K562 (cell line): ENCODE measurements around the gene FUZ. TPM values are rescaled to one million over a fixed set of nuclear protein-coding genes. Genes with fewer than 3 reads are reported as not detected.
A peak's percentile ranks its signal among the peaks of the same experiment; 100 is the strongest.

ENCODE experiments used
- CBX2 ChIP-seq: fragments of 200-600 bp; sonication (generic); IDR thresholded peaks from one replicate; pipeline ENCODE4 v1.6.1; 2012; ENCODE audit warnings: mild to moderate bottlenecking, low read length, inconsistent platforms; ENCODE audit not compliant: insufficient read depth, poor library complexity, severe bottlenecking
- CHD7 ChIP-seq: fragments of 200-600 bp; sonication (generic); IDR thresholded peaks from one replicate; pipeline ENCODE4 v1.6.1; 2012; ENCODE audit warnings: mild to moderate bottlenecking, low read depth, low read length, inconsistent platforms
- FOXK2 ChIP-seq, 2 experiments: fragments of 450-650 bp; IDR thresholded peaks in 1 of 2; conservative IDR thresholded peaks in 1 of 2; 2 replicates each; pipeline ENCODE4 v1.6.1; 2016; ENCODE audit warnings: low read depth in 2 of 2, mild to moderate bottlenecking in 1 of 2
- IRF2 ChIP-seq: sonication (generic); formaldehyde crosslinking; IDR thresholded peaks from 2 replicates; pipeline ENCODE4 v1.8.1; 2022; ENCODE audit warnings: mild to moderate bottlenecking, missing genetic modification reagents
- MEIS2 ChIP-seq: fragments of 450-650 bp; IDR thresholded peaks from 2 replicates; pipeline ENCODE4 v1.6.1; 2014; ENCODE audit warnings: mild to moderate bottlenecking; ENCODE audit not compliant: partially characterized antibody
- MTA2 ChIP-seq: fragments of 450-650 bp; IDR thresholded peaks from 2 replicates; pipeline ENCODE4 v1.6.1; 2016; ENCODE audit warnings: low read depth
- PHB2 ChIP-seq: fragments of 450-650 bp; IDR thresholded peaks from 2 replicates; pipeline ENCODE4 v1.6.1; 2017; ENCODE audit warnings: low read depth
- PML ChIP-seq: IDR thresholded peaks from 2 replicates; pipeline ENCODE4 v1.6.1; 2012; ENCODE audit warnings: low read length, inconsistent platforms
- RBM22 ChIP-seq: fragments of 200-400 bp; formaldehyde crosslinking; IDR thresholded peaks from 2 replicates; pipeline ENCODE4 v1.6.1; 2018; ENCODE audit warnings: low read length, low read depth; ENCODE audit not compliant: poor library complexity, severe bottlenecking
- STAT5B ChIP-seq: fragments of 250-450 bp; sonication (Bioruptor Pico); IDR thresholded peaks from 2 replicates; pipeline ENCODE4 v1.8.0; 2021; ENCODE audit warnings: mild to moderate bottlenecking, inconsistent platforms
- TCF3 ChIP-seq: sonication (generic); formaldehyde crosslinking; IDR thresholded peaks from 2 replicates; pipeline ENCODE4 v1.4.0; 2020; ENCODE audit warnings: mild to moderate bottlenecking, missing genetic modification reagents
- UBTF ChIP-seq, 2 experiments: IDR thresholded peaks; 2 replicates each; pipeline ENCODE4 v1.6.1; 2012; ENCODE audit warnings: improper control_type of control experiment in 2 of 2, low read depth in 2 of 2, low read length in 2 of 2, borderline replicate concordance in 1 of 2
- ZNF146 ChIP-seq: IDR thresholded peaks from one replicate; pipeline ENCODE4 v1.6.1; 2018; ENCODE audit warnings: missing compliant biosample characterization; ENCODE audit not compliant: unreplicated experiment
- polyA plus RNA-seq, 8 experiments: library from polyadenylated mRNA; depleted of rRNA in 4 of 8; stranded (reverse) in 5 of 8; unstranded in 3 of 8; fragments of >200 nt; fragmentation: Nextera tagmentation in 2 of 8; fragmentation: Illumina TruSeq in 1 of 8; extraction: Ambion mirVana in 2 of 8; extraction: Trizol in 1 of 8; gene quantifications; 2 replicates each; pipeline versions ENCODE4 v1.2.1 to v1.2.3, GENCODE V29; 2011 to 2014; ENCODE audit warnings: inconsistent platforms in 1 of 8, missing spikeins in 1 of 8
- total RNA-seq, 7 experiments: library from RNA; depleted of rRNA in 6 of 7; stranded (reverse); fragments of >200 nt in 6 of 7; fragmentation: Illumina TruSeq in 2 of 7; extraction: Trizol in 2 of 7; gene quantifications; 2 replicates each; pipeline versions ENCODE4 v1.2.1 to v1.2.3, GENCODE V29; 2011 to 2021; ENCODE audit warnings: low replicate concordance in 1 of 7
- TF ChIP-seq, protein P1 (sequence below): fragments of 200-800 bp; sonication (Bioruptor generic); IDR thresholded peaks from 2 replicates; pipeline ENCODE4 v1.6.1; 2017; ENCODE audit warnings: missing genetic modification characterization, missing compliant biosample characterization

Gene FUZ
- total and polyA plus RNA-seq, 9 of the 15 experiments (the other 6 are each of a cell fraction or from before 2014, with no cell fraction given) = 0.17 to 7.6 (median 3.6) TPM; not detected in 1

- TF ChIP-seq CHD7 (no peak), MEIS2 (peak; percentile 18), PHB2 (no peak), PML (no peak), ZNF146 (CRISPR knock-in tag) (peak; percentile 26), RBM22 (no peak), STAT5B (no peak), UBTF (IDR thresholded peaks at IDR 0.05; ENCODE audit: borderline replicate concordance in 1 of 2, low read depth in 2 of 2, low read length in 2 of 2) (no peak), CBX2 (no peak), FOXK2 (conservative IDR thresholded peaks at IDR 0.05 in 1 of 2, IDR thresholded peaks at IDR 0.05 in 1 of 2; ENCODE audit: low read depth in 2 of 2) (peak; percentile 57 to 62; a peak in 3 of 4 replicates), IRF2 (no peak), MTA2 (no peak), TCF3 (CRISPR knock-in tag) (peak; percentile 18; the same call in 1 of the 2 replicates)
- TF ChIP-seq, protein P1, sequence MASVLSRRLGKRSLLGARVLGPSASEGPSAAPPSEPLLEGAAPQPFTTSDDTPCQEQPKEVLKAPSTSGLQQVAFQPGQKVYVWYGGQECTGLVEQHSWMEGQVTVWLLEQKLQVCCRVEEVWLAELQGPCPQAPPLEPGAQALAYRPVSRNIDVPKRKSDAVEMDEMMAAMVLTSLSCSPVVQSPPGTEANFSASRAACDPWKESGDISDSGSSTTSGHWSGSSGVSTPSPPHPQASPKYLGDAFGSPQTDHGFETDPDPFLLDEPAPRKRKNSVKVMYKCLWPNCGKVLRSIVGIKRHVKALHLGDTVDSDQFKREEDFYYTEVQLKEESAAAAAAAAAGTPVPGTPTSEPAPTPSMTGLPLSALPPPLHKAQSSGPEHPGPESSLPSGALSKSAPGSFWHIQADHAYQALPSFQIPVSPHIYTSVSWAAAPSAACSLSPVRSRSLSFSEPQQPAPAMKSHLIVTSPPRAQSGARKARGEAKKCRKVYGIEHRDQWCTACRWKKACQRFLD (CRISPR knock-in tag) = no peak
Observed at GRCh38 chr19:49770529-49770928, 42.6 kb downstream of the FUZ start (continued).
